Stimulated activated CD4-positive, alpha-beta T cell treated with anti-CD3 and anti-CD28 coated beads, Interleukin-15, amount 100 ng/mL, for 1 hour (primary cell): ENCODE results near the gene TTC39A.

ENCODE experiments used
- DNase-seq, 2 donors: peaks; one replicate each; pipeline ENCODE4 v3.0.0-alpha.2; 2020; ENCODE audit warnings: low read depth in 1 of 2, low spot score in 1 of 2

Gene TTC39A

GRCh38 chr1:51330331-51331201, at the start of gene TTC39A:
Gene TTC39A (minus strand): TSS chr1:51330562. CDS start chr1:51330477, 85 bp downstream.
- DNase-seq, result no peak

GRCh38 chr1:51378871-51379270, 48.5 kb upstream of the TTC39A start:
- DNase-seq, result no peak

- DNase-seq, result no peak
Observed at GRCh38 chr1:51373898-51374297, 43.5 kb upstream of the TTC39A start.

GRCh38 chr1:51372561-51372960, 42.2 kb upstream of the TTC39A start:
- DNase-seq, result no peak

- DNase-seq, result no peak
Observed at GRCh38 chr1:51369171-51369570, 38.8 kb upstream of the TTC39A start.

- no peak for DNase-seq
Observed at GRCh38 chr1:51365774-51366173, 35.4 kb upstream of the TTC39A start.

GRCh38 chr1:51359879-51360278, 29.5 kb upstream of the TTC39A start:
- DNase-seq, result no peak

GRCh38 chr1:51355382-51355781, 25.0 kb upstream of the TTC39A start:
- no peak for DNase-seq

GRCh38 chr1:51354416-51354815, 24.1 kb upstream of the TTC39A start:
- DNase-seq, result no peak

- no peak for DNase-seq
Observed at GRCh38 chr1:51351907-51352306, 21.5 kb upstream of the TTC39A start.

GRCh38 chr1:51349862-51350261, 19.5 kb upstream of the TTC39A start:
- no peak for DNase-seq

GRCh38 chr1:51348147-51348527, 17.8 kb upstream of the TTC39A start:
- no peak for DNase-seq

GRCh38 chr1:51347398-51348146, 17.2 kb upstream of the TTC39A start:
- no peak for DNase-seq

GRCh38 chr1:51346086-51346942, 16.0 kb upstream of the TTC39A start:
- DNase-seq, result no peak

- no peak for DNase-seq
Observed at GRCh38 chr1:51345300-51345687, 14.9 kb upstream of the TTC39A start.

GRCh38 chr1:51344602-51345299, 14.4 kb upstream of the TTC39A start:
- no peak for DNase-seq

GRCh38 chr1:51344276-51344601, 13.9 kb upstream of the TTC39A start:
- DNase-seq, result no peak

GRCh38 chr1:51343624-51344023, 13.3 kb upstream of the TTC39A start:
- DNase-seq, result no peak

- no peak for DNase-seq
Observed at GRCh38 chr1:51342591-51343206, 12.3 kb upstream of the TTC39A start.

- no peak for DNase-seq
Observed at GRCh38 chr1:51341876-51342496, 11.6 kb upstream of the TTC39A start.
